GM18867 (cell line): Measurements from ENCODE around the gene LAMTOR1.
"Not testable (repeated sequence)": the region's sequence is repeated elsewhere in the genome, so short reads cannot be mapped to it uniquely, and the experiment has no call there.

Source experiments
- ATAC-seq: cut with Tn5 transposase; IDR thresholded peaks from one replicate; pipeline ENCODE4 v1.9.1; 2021; ENCODE audit warnings: mild to moderate bottlenecking, moderate library complexity; ENCODE audit not compliant: unreplicated experiment

Gene LAMTOR1

DNA sequence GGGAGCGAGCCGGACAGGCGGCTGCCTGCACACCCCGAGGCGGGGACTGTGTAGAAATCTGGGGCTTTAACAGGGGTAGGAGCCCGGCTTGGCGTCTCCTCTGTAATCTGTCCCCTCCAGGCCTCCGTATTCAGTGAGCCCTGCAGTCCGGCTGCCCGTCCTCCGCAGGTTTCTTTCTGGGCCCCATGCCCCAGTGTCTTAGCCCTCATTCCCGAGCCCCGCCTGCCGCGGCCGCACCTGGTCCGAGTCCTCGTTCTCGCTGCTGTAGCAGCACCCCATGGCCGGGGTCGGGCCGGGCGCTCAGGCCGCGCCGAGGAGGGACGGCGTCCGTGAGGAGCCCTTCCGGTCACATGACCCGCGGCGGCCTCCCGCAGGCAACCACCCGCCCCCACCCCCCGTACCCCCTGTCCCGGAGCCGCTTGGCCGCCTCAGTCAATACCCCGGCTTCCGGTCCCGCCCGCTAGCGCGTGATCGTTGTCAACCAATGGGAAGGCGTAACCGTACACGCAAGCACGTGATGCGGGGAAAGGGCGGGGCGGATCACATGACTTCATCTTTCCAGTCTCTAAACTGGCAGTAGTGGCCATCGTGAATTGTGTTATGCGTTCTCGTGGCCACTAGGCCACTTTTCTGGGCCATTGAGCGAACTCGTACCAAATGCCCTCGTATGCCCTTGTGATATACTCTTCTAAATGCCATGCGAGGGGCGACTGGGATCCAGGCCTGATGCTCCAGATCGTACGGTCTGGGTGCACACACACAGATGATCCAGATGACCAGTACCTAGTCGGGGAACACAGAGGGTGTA lies at the start of gene LAMTOR1:
LAMTOR1 (minus strand) TSS at position 352 of the 808 bp plus-strand sequence; CDS start at position 279, 73 bp downstream.
- ATAC-seq = peak; percentile 89

DNA sequence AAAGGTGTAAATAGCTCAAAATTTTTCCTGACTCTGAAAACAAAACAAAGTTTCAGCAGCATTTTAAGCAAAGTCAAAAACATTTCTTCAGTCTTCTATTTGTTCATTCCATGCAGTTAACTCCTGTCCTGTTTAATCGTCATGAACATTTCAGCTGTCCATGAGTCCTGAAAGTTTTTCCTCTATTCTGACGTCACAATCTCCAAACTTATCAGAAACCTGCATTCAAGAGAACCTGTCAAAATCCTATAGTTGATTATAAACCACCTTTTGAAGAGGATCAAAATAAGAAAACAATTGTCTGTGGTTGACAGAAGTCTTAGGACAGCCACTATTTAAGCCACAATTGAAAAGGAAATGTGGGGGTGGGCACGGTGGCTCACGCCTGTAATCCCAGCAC lies 47.8 kb upstream of the LAMTOR1 start:
- no peak for ATAC-seq

GRCh38 chr11:72146625-72147024 lies 43.5 kb upstream of the LAMTOR1 start:
- no peak for ATAC-seq

DNA sequence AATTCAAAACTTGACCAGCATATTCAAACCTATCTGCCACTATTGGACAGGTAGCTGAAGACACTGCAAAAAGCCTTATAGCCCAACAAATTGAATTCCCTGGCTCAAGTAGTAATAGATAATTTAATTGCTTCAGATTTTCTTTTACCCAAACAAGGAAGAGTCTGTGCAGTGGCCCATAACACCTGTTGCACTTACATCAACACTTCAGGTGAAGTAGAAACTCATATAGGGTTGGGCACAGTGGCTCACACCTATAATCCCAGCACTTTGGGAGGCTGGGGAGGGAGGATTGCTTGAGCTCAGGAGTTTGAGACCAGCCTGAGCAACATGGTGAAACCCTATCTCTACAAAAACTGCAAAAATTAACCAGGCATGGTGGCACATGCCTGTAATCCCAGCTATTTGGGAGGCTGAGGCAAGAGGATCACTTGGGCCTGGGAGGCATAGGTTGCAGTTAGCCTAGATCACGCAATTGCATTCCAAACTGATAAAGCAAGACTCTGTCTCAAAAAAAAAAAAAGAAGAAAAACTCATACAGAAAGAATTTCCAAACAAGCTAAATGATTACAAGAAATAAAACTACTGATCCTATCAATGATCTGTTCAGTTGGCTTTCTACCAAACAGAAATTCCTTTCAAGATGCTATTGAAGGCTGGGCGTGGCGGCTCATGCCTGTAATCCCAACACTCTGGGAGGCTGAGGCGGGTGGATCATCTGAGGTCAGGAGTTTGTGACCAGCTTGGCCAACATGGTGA lies 41.9 kb upstream of the LAMTOR1 start:
- ATAC-seq = no peak

- not testable (repeated sequence) for ATAC-seq
These were observed 39.4 kb upstream of the LAMTOR1 start for GRCh38 chr11:72142543-72142942.

DNA sequence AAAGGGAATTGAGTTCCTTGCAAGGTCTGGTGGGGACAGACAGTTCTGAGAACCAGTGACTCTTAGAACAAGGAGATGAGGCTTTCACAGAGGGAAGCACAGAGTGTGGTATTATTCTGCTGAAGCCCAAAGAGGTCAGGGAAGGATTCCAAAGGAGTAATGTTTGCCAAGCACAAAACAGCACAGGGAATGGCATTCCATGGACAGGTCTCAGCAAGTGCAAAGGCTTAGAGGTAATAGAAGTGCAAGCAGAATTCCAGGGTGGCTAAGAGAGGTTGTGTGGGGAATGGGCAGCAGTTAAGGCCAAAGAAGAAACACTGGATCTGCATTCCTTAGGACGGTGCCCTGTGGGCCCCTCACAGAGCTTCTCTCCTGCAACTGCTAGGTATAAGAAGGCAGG lies 39.0 kb upstream of the LAMTOR1 start:
- ATAC-seq = not testable (repeated sequence)

GRCh38 chr11:72141066-72141465 lies 38.0 kb upstream of the LAMTOR1 start:
- no peak for ATAC-seq

DNA sequence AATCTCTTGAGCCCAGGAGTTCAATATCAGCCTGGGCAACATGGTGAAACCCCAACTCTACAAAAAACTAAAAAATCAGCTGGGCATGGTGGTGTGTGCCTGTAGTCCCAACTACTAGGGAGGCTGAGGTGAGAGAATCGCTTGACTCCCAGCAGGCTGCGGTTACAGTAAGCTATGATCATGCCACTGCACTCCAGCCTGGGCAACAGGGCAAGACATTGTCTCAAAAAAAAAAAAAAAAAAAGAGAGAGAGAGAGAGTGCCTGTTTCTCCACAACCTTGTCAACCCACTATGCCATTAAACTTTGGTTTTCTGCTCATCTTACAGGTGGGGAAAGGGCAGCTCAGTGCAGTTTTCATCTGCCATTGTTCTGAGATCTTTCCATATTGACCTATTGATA lies 37.6 kb upstream of the LAMTOR1 start:
- no peak for ATAC-seq

- ATAC-seq = no peak
These were observed 36.4 kb upstream of the LAMTOR1 start for GRCh38 chr11:72139500-72139899.

DNA sequence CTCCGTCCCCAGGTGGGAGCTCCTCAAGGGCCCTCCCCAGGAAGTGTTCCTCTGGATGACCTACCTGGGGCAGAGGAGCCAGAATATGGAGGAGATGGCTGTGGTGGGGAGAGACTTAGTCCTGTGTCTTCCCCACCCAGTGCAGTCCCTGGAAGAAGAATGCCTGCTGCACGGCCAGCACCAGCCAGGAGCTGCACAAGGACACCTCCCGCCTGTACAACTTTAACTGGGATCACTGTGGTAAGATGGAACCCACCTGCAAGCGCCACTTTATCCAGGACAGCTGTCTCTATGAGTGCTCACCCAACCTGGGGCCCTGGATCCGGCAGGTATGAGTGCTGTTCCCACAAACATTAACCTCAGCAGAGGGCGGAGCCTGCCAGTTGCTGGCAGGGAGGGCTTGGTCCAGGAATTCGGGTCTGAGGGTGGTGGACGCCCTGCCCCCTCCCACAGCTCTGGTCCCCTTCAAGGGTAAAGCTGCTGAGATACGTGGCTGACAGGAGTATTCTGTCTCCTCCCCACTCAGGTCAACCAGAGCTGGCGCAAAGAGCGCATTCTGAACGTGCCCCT lies 35.8 kb upstream of the LAMTOR1 start:
- ATAC-seq = no peak

DNA sequence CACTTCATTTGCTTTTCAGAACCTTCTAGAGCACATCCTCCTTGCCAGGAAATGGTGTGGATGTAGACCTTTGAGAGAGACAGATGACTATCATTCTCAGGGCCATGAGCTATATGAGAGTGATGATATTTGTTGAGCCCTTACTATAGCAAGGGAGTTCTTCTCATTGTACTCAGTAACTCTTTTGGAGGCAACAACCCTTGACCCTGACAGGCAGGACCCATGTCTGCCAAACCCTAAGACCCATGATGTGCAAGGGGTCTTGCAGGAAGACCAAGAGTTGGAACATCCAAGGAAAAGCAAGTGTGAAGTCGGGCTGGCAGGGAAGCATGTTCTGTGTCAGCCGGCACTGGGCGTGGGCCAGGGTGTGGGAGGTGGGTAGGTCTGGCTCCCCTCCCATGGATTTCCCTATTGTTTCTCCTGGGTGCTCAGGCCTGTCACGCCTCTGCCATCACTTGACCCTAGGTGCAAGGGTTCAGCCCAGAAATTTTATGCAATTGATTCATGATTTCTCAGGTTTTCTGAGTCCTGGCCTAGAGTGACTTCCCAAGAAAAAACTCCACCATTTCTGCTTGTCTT lies 33.7 kb upstream of the LAMTOR1 start:
- no peak for ATAC-seq

- no peak for ATAC-seq
These were observed 33.0 kb upstream of the LAMTOR1 start for GRCh38 chr11:72135891-72136683.

- not testable (repeated sequence) for ATAC-seq
These were observed 32.4 kb upstream of the LAMTOR1 start, which contains the start of gene FOLR3 for GRCh38 chr11:72135473-72135872. Gene FOLR3, plus strand, starts transcription at chr11:72135725. Its CDS starts 228 bp downstream, at chr11:72135953.

GRCh38 chr11:72132646-72133045 lies 29.5 kb upstream of the LAMTOR1 start:
- no peak for ATAC-seq

DNA sequence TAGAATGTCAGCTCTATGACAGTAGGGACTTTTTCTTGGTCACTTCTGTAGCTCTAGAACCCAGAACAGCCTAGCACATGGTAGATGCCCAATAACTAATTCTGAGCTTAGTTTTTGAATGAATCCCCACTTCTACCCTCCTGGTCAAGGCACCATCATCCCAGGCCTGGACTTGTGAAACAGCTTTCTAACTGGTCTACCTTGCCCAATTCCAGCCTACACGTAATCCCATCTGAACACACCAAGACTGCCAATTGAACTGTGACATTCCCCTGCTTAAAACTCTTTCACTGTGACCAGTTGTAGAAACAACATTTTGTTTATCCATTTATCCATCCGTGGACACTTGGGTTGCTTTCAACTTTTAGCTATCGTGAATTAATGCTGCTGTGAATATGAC lies 26.3 kb upstream of the LAMTOR1 start:
- no peak for ATAC-seq

GRCh38 chr11:72127923-72128322 lies 24.8 kb upstream of the LAMTOR1 start:
- ATAC-seq = no peak

- ATAC-seq = no peak
These were observed 22.9 kb upstream of the LAMTOR1 start for GRCh38 chr11:72125956-72126355.

DNA sequence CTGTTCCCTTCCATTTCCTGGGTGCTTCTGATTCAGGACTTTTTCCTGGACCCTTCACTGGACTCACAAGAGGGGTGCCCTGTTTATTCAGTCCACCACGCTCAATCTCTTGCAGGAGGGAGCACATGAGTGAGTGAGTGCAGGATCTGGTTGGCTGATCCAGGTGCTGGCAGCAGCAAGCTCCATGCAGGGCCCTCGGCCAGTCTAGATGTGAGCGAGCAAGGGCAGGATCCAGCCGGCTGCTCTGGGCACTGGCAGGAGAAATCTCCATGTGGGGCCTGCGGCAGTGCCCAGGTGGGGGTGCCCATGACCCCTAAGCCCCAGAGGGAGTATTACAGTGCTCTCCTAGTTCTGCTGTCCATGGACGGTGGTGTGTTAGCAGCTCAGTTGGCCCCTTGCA lies 20.9 kb upstream of the LAMTOR1 start:
- ATAC-seq = no peak

DNA sequence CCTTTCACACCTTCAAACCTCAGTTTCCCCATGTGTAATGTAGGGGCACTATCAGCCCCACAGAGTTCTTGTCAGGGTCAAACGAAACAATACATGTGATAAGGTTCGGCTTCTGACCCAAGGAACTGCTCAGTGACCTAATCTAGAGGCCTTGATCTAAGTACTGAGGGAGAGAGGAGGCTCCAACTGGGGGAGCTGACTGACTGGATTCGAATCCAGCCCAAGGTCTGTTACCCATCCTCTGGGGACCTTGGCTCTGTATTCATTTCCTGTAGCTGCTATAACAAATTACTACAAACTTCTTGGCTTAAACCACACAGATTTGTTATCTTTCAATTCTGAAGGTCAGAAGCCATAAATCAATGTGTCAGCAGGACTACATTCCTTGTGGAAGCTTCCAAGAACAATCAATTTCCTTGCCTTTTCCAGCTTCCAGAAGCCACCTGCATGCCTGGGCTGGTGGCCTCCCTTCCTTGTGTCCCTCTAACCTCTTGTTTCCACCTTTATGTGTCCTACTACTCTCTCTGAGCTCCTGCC lies 20.1 kb upstream of the LAMTOR1 start:
- ATAC-seq = no peak

DNA sequence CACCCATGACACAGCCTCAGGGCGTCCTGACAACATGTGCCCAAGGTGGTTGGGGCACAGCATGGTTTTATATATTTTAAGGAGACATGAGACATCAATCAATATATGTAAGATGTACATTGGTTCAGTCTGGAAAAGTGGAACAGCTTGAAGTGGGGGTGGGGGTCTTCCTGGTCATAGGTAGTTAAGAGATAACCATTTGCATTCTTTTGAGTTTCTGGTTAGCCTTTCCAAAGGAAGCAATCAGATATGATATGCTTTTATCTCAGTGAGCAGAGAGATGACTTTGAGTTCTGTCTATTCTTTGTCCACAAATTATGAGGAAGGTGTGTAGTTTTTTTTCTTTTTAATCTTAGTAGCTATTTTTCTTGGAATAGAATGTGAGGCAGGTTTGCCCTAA lies 19.5 kb upstream of the LAMTOR1 start:
- ATAC-seq = no peak
